HG03354 (cell line): ENCODE results near the gene ABCC2.
"Not testable (repeated sequence)": the region's sequence is repeated elsewhere in the genome, so short reads cannot be mapped to it uniquely, and the experiment has no call there.

Experiments
- ATAC-seq: cut with Tn5 transposase; IDR thresholded peaks from one replicate; pipeline ENCODE4 v1.9.1; 2021; ENCODE audit warnings: mild to moderate bottlenecking; ENCODE audit not compliant: unreplicated experiment, poor library complexity, severe bottlenecking

ABCC2 gene

DNA sequence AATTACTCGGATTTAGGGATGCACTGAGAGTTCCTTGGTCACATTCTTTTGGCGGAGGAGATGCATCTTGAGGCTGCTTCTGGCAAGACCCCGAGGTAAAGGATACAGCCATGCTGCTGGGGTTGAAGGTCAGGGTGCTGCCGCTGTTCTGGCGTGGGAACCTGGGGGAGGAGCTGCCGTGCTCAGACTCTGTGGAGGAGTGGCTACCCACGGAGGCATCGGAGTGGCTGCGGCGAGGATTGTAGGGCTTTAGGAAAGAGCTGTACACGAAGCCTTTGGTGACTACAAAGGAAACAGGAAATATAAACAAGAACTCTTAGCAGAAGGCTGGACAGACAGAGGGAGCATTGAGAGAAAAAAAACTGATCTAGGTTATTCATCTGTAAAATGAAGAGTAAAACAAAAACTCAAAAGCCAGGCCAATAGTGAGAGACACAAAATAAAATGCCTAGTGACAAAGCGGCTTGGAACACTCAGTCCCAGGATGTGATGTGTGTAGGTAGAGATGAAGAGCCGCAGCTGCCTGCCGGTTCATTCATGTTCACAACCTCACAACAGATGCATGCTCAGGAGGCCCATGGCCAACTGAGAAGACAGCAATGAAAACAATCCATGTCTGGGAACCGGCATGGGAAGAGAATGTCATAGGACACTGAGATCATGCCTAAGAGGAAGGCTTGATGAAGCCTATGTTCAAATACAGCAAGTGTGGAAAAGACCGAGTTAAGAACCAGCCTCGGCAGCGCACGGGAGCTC is 97.8 kb downstream of the ABCC2 start:
- ATAC-seq: no peak

DNA sequence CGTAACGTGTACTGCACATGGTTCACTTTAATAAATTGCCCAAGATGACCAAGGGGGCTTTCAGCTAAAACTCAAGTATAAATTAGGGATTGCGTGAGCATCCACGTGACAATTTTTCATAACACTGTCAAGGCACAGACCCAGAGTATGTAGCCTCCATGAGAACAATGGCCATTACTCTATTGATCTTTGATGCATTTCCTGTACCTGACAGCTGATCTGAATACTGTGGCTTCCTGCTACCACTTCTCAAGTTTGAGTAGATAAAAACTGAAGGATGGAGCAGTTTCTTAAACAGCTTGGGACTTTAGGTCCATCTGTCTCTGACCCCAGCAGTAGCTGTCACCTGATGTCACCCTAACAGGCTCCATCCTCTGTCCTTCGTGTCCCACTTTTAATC is 98.9 kb downstream of the ABCC2 start:
- no peak for ATAC-seq

- no peak for ATAC-seq
Measured at GRCh38 chr10:99883523-99883922, 101.1 kb downstream of the ABCC2 start.

DNA sequence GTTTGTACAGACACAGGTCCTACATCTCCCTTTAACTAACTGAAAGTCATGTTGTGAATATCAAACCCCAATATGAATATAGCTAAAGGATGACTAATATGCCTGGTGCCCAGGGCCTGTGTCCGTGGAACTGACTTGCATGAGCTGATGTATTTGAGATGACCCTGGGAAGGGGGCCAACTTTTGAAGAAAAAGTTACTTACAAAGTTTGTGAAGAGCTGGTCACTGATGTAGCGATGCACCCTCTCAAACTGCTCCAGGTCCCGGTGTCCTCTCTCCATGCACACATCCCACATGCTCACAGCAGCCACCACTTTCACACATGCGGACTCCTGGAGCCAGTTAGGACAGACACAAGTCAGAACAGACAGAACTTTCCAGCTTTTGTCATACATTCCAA is 106.2 kb downstream of the ABCC2 start:
- no peak for ATAC-seq

DNA sequence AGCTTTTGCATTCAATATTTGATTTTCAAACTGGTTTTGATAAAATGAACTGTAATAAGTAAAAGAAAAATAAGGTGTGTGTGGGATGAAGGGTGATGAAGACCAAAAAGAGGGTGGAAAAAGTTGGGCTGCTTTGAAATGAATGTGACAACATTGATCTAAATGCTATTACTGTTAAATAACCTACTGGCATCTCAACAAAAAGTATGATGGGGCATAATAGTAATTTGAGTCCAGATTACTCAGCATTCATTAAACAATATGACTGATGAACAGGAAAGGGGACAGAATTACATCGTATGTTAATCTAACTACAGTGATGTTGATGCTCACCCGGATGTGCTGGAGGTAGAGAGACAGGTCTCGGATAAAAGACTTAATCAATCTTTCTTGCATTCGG is 112.2 kb downstream of the ABCC2 start:
- ATAC-seq: no peak

DNA sequence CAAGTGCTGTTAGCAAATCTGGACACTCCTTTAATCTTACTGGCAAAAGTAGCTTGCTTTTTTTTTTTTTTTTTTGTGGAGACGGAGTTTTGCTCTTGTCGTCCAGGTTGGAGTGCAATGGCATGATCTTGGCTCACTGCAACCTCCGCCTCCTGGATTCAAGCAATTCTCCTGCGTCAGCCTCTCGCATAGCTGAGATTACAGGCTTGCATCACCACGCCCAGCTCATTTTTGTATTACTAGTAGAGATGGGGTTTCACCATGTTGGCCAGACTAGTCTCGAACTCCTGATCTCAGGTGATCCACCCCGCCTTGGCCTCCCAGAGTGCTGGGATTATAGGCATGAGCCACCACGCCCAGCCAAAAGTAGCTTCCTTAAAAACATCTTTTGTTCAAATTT is 112.6 kb downstream of the ABCC2 start:
- not testable (repeated sequence) for ATAC-seq

DNA sequence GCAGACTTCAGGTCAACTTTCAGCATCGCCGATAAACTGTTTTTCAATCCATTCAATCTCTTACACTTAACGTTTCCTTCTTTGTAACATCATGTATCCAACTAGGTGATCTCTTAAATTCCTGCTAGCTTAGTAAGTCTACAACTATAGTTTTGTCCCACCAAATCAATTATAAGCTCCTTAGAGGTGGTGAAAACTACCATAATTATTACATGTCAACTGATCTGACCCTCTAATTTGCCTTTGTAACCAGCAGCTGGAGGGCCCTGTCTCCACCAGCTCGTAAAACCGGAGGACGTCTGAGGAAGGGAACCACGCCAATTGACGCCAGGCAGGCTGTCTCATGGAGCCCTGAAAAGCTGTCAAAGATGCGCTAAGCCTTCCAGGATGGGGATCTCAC is 113.4 kb downstream of the ABCC2 start:
- no peak for ATAC-seq
